ENCODE data around the gene PADI1.

- TF ChIP-seq POLR2A (IDR thresholded peaks at IDR 0.05) (no peak), CTCF (IDR thresholded peaks at IDR 0.05) (no peak), EP300 (IDR thresholded peaks at IDR 0.05) (no peak), POLR2AphosphoS5 (IDR thresholded peaks at IDR 0.05) (no peak)
Observed at GRCh38 chr1:17184161-17184665, 20.7 kb upstream of the PADI1 start.

All from suprapubic skin (tissue), 4 donors.